ENCODE results near the gene CCL7.

The CCL7 gene

GRCh38 chr17:34314279-34314678, 44.3 kb downstream of the CCL7 start:
- Mint-ChIP-seq H3K9me3 (no peaks in the 10 kb centered on the region), H3K4me1 (peaks cover 31% of the 10 kb centered on the region), H3K4me3 (no peak overlapping the region), H3K27me3 (ENCODE audit: low read depth) (peaks cover 7% of the 10 kb centered on the region), H3K36me3 (ENCODE audit: low read depth) (no peaks in the 10 kb centered on the region), H3K27ac (peak overlapping the region in 2 of 3 experiments; percentile 2 to 58)
- no peak for TF ChIP-seq CTCF (IDR thresholded peaks at IDR 0.05; ENCODE audit: unreplicated experiment in 3 of 3)

- peaks cover 5% of the 10 kb centered on the region for H3K27me3 Mint-ChIP-seq (ENCODE audit: low read depth)
Observed at GRCh38 chr17:34318474-34318873, 48.5 kb downstream of the CCL7 start.

GRCh38 chr17:34319039-34319483, 49.0 kb downstream of the CCL7 start, which contains the start of gene CCL8:
Gene CCL8, plus strand, starts transcription at chr17:34319435. Its CDS starts 67 bp downstream, at chr17:34319502.
- Mint-ChIP-seq H3K27me3 (ENCODE audit: low read depth) (peaks cover 5% of the 10 kb centered on the region), H3K4me3 (no peak within 1 kb of the TSS), H3K27ac (no peak within 1 kb of the TSS), H3K9me3 (no peaks in the 10 kb centered on the region), H3K36me3 (ENCODE audit: low read depth) (no peaks in the 10 kb centered on the region), H3K4me1 (peaks cover 6% of the 10 kb centered on the region)
- no peak for TF ChIP-seq CTCF (IDR thresholded peaks at IDR 0.05; ENCODE audit: unreplicated experiment in 3 of 3)

More at GRCh38 chr17:34318474-34318873, 48.5 kb downstream of the CCL7 start:
- Mint-ChIP-seq H3K9me3 (no peaks in the 10 kb centered on the region), H3K27ac (no peak overlapping the region), H3K4me1 (peaks cover 11% of the 10 kb centered on the region), H3K36me3 (ENCODE audit: low read depth) (no peaks in the 10 kb centered on the region), H3K4me3 (no peak overlapping the region)
- no peak for TF ChIP-seq CTCF (IDR thresholded peaks at IDR 0.05; ENCODE audit: unreplicated experiment in 3 of 3)
